Karpas-422 (cell line): Measurements from ENCODE around the gene RPS2. TPM values are rescaled to one million over a fixed set of nuclear protein-coding genes. Genes with fewer than 3 reads are reported as not detected.

Experiments used
- DNase-seq: peaks from one replicate; pipeline ENCODE4 v3.0.0-alpha.2; 2015
- H2AFZ ChIP-seq: fragments of 200-600 bp; sonication (generic); 2 replicates; pipeline ENCODE4 v1.6.1; 2014; ENCODE audit warnings: antibody characterized with exemption, low read length, mixed read lengths
- H3K27ac ChIP-seq: fragments of 200-600 bp; sonication (generic); 2 replicates; pipeline ENCODE4 v1.5.1; 2014; ENCODE audit warnings: mild to moderate bottlenecking, low read length, moderate library complexity
- H3K27me3 ChIP-seq: fragments of 200-600 bp; sonication (generic); 2 replicates; pipeline ENCODE4 v1.6.1; 2014; ENCODE audit warnings: low read length, mixed read lengths
- H3K36me3 ChIP-seq: fragments of 200-600 bp; sonication (generic); 2 replicates; pipeline ENCODE4 v1.6.1; 2014; ENCODE audit warnings: low read length, mixed read lengths; ENCODE audit not compliant: insufficient read depth
- H3K4me1 ChIP-seq: fragments of 200-600 bp; sonication (generic); 2 replicates; pipeline ENCODE4 v1.6.1; 2014; ENCODE audit warnings: mild to moderate bottlenecking, low read length, mixed read lengths
- H3K4me2 ChIP-seq: fragments of 200-600 bp; sonication (generic); 2 replicates; pipeline ENCODE4 v1.6.1; 2014; ENCODE audit warnings: low read length, low read depth, mild to moderate bottlenecking; ENCODE audit not compliant: poor library complexity, severe bottlenecking
- H3K4me3 ChIP-seq: fragments of 200-600 bp; sonication (generic); 2 replicates; pipeline ENCODE4 v1.5.1; 2014; ENCODE audit warnings: mild to moderate bottlenecking, antibody characterized with exemption, low read length, mixed read lengths
- H3K79me2 ChIP-seq: fragments of 200-600 bp; sonication (generic); 2 replicates; pipeline ENCODE4 v1.6.1; 2014; ENCODE audit warnings: mild to moderate bottlenecking, low read length, mixed read lengths
- H3K9ac ChIP-seq: fragments of 200-600 bp; sonication (generic); 2 replicates; pipeline ENCODE4 v1.6.0; 2014; ENCODE audit warnings: low read length
- H3K9me2 ChIP-seq: fragments of 200-600 bp; sonication (generic), shearing (Covaris generic); replicated peaks from 2 replicates; pipeline ENCODE4 v1.6.0; 2014; ENCODE audit warnings: mild to moderate bottlenecking, low read length, moderate library complexity; ENCODE audit not compliant: insufficient read depth
- H3K9me3 ChIP-seq: fragments of 300-700, 200-600 bp; sonication (generic); 2 replicates; pipeline ENCODE4 v1.6.1; 2014; ENCODE audit warnings: low read length, mixed read lengths
- H4K20me1 ChIP-seq: fragments of 200-600 bp; sonication (generic); 2 replicates; pipeline ENCODE4 v1.6.1; 2014; ENCODE audit warnings: mild to moderate bottlenecking, antibody characterized with exemption, low read length, low read depth; ENCODE audit not compliant: insufficient read depth
- total RNA-seq: library from RNA; depleted of rRNA; stranded (reverse); fragments of >200 nt; shearing (Covaris generic); gene quantifications from 2 replicates; pipeline ENCODE4 v1.2.3, GENCODE V29; 2014; ENCODE audit warnings: low replicate concordance

RPS2 gene
- total RNA-seq, 1 experiment from 2014 or later = 3,837 TPM

- H3K9me2 ChIP-seq = no peaks in the 10 kb centered on the region
- no peak overlapping the region for H3K4me2 ChIP-seq
- H3K79me2 ChIP-seq = peaks cover 29% of the 10 kb centered on the region
- H3K9me3 ChIP-seq = no peaks in the 10 kb centered on the region
- H3K4me1 ChIP-seq = peaks cover 21% of the 10 kb centered on the region
- no peaks in the 10 kb centered on the region; the same call in 1 of the 2 replicates for H4K20me1 ChIP-seq
- peaks cover 2% of the 10 kb centered on the region; the same call in 1 of the 2 replicates for H3K36me3 ChIP-seq
- H3K9ac ChIP-seq = no peak overlapping the region
- no peak overlapping the region for H3K4me3 ChIP-seq
- no peak for DNase-seq
- H3K27me3 ChIP-seq = no peaks in the 10 kb centered on the region
- no peak overlapping the region for H2AFZ ChIP-seq
- H3K27ac ChIP-seq = no peak overlapping the region
These were observed 11.0 kb upstream of the RPS2 start for GRCh38 chr16:1975432-1976215.

GRCh38 chr16:1974157-1975070 lies 9.8 kb upstream of the RPS2 start:
- Histone ChIP-seq H3K9me3 (no peaks in the 10 kb centered on the region), H3K4me1 (peaks cover 21% of the 10 kb centered on the region), H3K9ac (no peak overlapping the region), H3K9me2 (no peaks in the 10 kb centered on the region), H3K36me3 (peaks cover 2% of the 10 kb centered on the region; the same call in 1 of the 2 replicates), H3K27ac (no peak overlapping the region), H3K27me3 (no peaks in the 10 kb centered on the region), H3K4me2 (no peak overlapping the region), H2AFZ (no peak overlapping the region), H4K20me1 (no peaks in the 10 kb centered on the region; the same call in 1 of the 2 replicates), H3K4me3 (no peak overlapping the region), H3K79me2 (peaks cover 29% of the 10 kb centered on the region)
- DNase-seq = no peak

- Histone ChIP-seq H3K4me1 (peaks cover 21% of the 10 kb centered on the region), H3K4me3 (peak overlapping the region; percentile 94; the same call in 1 of the 2 replicates), H4K20me1 (no peaks in the 10 kb centered on the region; the same call in 1 of the 2 replicates), H3K9me2 (no peaks in the 10 kb centered on the region), H3K4me2 (peak overlapping the region; percentile 97), H3K27ac (no peak overlapping the region), H3K27me3 (no peaks in the 10 kb centered on the region), H3K9ac (peak overlapping the region; percentile 100), H3K36me3 (peaks cover 2% of the 10 kb centered on the region; the same call in 1 of the 2 replicates), H3K9me3 (no peaks in the 10 kb centered on the region), H3K79me2 (peaks cover 29% of the 10 kb centered on the region), H2AFZ (no peak overlapping the region)
- no peak for DNase-seq
These were observed 9.0 kb upstream of the RPS2 start for GRCh38 chr16:1973461-1974156.

- Histone ChIP-seq H3K36me3 (no peaks in the 10 kb centered on the region), H3K79me2 (peaks cover 29% of the 10 kb centered on the region), H3K9me3 (no peaks in the 10 kb centered on the region), H2AFZ (no peak overlapping the region), H3K9me2 (no peaks in the 10 kb centered on the region), H3K4me3 (peak overlapping the region; percentile 94), H3K27me3 (no peaks in the 10 kb centered on the region), H3K9ac (peak overlapping the region; percentile 100), H3K4me2 (peak overlapping the region; percentile 97), H3K27ac (no peak overlapping the region), H4K20me1 (no peaks in the 10 kb centered on the region; the same call in 1 of the 2 replicates), H3K4me1 (peaks cover 21% of the 10 kb centered on the region)
- DNase-seq = peak; percentile 50
These were observed 7.9 kb upstream of the RPS2 start for GRCh38 chr16:1972490-1972877.

GRCh38 chr16:1971796-1972489 lies 7.3 kb upstream of the RPS2 start, which contains the start of gene TBL3:
Gene TBL3, plus strand, starts transcription at chr16:1972053. Its CDS starts 112 bp downstream, at chr16:1972165.
- Histone ChIP-seq H3K4me3 (peak within 1 kb of the TSS; percentile 94), H4K20me1 (no peaks in the 10 kb centered on the region; the same call in 1 of the 2 replicates), H3K27ac (peak within 1 kb of the TSS; percentile 81), H3K27me3 (no peaks in the 10 kb centered on the region), H3K79me2 (peaks cover 29% of the 10 kb centered on the region), H2AFZ (peak within 1 kb of the TSS; percentile 79; the same call in 1 of the 2 replicates), H3K9me3 (no peaks in the 10 kb centered on the region), H3K4me1 (peaks cover 21% of the 10 kb centered on the region), H3K4me2 (peak within 1 kb of the TSS; percentile 97), H3K36me3 (no peaks in the 10 kb centered on the region), H3K9ac (peak within 1 kb of the TSS; percentile 100), H3K9me2 (no peaks in the 10 kb centered on the region)
- peak; percentile 98 for DNase-seq

- H3K27ac ChIP-seq = no peak overlapping the region
- peaks cover 48% of the 10 kb centered on the region for H3K79me2 ChIP-seq
These were observed 3.7 kb upstream of the RPS2 start for GRCh38 chr16:1968146-1968953.

GRCh38 chr16:1966460-1966859 lies 1.8 kb upstream of the RPS2 start, which contains the start of gene RNF151:
Gene RNF151, plus strand, starts transcription at chr16:1966856. Its CDS starts 26 bp downstream, at chr16:1966882.
- peak within 1 kb of the TSS; percentile 73 for H3K4me2 ChIP-seq
- no peak within 1 kb of the TSS; the same call in 1 of the 2 replicates for H3K27ac ChIP-seq
- peaks cover 19% of the 10 kb centered on the region for H4K20me1 ChIP-seq
- peaks cover 23% of the 10 kb centered on the region for H3K36me3 ChIP-seq
- no peak for DNase-seq
- peak within 1 kb of the TSS; percentile 81 for H3K4me3 ChIP-seq
- H2AFZ ChIP-seq = no peak within 1 kb of the TSS
- H3K9me2 ChIP-seq = no peaks in the 10 kb centered on the region
- H3K79me2 ChIP-seq = peaks cover 38% of the 10 kb centered on the region
- no peaks in the 10 kb centered on the region for H3K9me3 ChIP-seq
- H3K9ac ChIP-seq = peak within 1 kb of the TSS; percentile 98
- peaks cover 36% of the 10 kb centered on the region for H3K4me1 ChIP-seq
- H3K27me3 ChIP-seq = no peaks in the 10 kb centered on the region

More at GRCh38 chr16:1968146-1968953, 3.7 kb upstream of the RPS2 start:
- DNase-seq = no peak
- H3K9me3 ChIP-seq = no peaks in the 10 kb centered on the region
- H4K20me1 ChIP-seq = peaks cover 11% of the 10 kb centered on the region
- H3K27me3 ChIP-seq = no peaks in the 10 kb centered on the region
- H2AFZ ChIP-seq = no peak overlapping the region
- no peak overlapping the region for H3K4me3 ChIP-seq
- no peak overlapping the region for H3K4me2 ChIP-seq
- H3K4me1 ChIP-seq = peaks cover 26% of the 10 kb centered on the region
- peaks cover 10% of the 10 kb centered on the region for H3K36me3 ChIP-seq
- H3K9ac ChIP-seq = no peak overlapping the region
- H3K9me2 ChIP-seq = no peaks in the 10 kb centered on the region
